ENCODE measurements around the gene FRMD5.
"Not testable (repeated sequence)": the region's sequence is repeated elsewhere in the genome, so short reads cannot be mapped to it uniquely, and the experiment has no call there.

FRMD5 gene

DNA sequence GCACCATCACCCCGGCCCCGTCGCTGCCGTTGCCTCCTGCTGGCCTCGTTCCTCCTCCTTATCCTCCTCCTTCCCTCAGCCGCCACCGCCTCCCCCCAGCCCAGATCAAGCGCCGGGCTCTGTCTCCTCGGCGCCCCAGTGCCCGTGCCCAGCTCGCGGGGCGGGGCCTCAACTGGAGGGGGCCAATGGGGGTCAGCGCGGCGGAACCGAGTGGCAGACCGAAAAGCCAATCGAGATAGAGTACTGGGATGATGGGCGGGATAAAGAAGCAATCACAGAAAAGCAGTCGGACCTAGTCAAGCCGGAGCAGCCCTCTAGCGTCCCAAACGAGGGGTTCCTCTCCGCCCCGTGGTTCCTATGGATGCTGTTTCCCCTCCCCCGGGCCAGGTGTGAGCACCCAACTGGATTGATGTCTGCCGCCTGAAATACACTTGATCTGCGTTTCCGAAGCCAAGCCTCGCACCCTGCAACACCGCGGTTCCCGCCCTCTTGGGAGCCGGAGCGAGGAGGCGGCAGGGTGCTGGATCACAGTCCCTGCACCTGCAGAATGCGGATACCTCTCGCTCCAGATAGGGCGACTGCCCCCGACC lies at the start of gene FRMD5:
Gene FRMD5, minus strand, starts transcription at position 121 of the 590 bp plus-strand sequence.
- FAIRE-seq: no peak

DNA sequence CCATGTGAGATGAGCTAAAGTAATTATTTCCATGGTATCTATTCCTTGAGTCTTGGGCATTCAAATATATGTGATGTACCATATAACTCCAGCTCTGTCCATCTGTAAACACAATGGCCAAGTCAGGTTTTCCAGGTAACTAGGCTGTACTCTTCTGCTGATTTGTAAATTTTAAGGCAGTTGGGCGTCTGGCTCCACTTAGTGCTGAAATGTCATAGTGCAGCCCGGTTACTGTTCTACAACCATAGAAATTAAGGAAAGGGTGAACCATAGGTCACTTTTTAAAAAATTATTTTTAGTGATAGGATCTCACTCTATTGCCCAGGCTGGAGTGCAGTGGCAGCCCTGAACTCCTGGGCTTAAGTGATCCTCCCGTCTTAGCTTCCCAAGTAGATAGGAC lies 48.8 kb upstream of the FRMD5 start:
- FAIRE-seq: no peak

DNA sequence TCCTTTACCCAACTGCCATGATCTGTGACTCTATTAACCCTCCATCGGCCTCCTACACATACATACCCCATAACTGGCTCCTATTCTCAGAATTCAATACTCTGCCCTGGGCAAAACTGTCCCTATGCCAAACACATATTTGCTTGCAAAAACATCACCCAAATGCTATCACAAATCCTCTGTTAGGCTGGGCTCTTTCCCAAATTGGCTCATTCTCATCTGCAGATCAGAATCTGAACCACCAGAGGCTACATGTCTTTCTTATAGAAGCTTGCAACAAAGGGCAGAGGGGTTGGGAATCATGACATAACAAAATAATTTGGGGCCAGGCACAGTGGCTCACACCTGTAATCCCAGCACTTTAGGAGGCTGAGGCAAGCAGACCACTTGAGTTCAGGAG lies 48.1 kb upstream of the FRMD5 start:
- FAIRE-seq: no peak

DNA sequence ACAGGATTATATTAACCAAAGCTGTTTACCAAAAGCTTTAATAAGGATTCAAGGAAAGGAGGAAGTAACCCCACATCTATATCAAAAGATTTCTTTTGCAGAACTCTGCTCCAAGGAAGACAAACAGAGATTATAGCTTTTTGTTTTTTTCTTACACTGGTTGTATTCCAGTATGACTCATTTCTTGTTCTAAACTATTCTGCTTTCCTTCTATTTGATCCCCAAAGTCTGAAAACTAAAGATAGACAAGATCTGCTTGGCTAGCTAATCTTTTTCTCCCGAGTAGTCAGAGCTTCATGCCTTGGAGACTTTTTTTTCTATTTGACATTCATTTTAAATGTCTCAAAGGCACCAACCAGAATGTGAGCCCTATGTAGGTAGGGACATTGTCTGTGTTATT lies 36.8 kb upstream of the FRMD5 start:
- FAIRE-seq: no peak

DNA sequence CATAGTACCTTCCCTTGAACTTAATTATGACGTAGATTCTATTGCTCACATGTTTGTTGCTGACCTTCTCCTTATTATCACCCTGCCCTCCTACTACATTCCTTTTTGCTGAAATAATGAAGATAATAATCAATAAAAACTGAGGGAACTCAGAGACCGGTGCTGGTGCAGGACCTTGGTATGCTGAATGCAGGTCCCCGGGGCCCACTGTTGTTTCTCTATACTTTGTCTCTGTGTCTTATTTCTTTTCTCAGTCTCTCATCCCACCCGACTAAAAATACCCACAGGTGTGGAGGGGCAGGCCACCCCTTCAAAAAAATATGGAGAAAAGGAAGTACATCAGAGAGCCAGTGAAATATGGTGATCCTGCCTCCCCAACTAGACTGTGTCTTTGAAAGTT lies 34.2 kb upstream of the FRMD5 start:
- not testable (repeated sequence) for FAIRE-seq

DNA sequence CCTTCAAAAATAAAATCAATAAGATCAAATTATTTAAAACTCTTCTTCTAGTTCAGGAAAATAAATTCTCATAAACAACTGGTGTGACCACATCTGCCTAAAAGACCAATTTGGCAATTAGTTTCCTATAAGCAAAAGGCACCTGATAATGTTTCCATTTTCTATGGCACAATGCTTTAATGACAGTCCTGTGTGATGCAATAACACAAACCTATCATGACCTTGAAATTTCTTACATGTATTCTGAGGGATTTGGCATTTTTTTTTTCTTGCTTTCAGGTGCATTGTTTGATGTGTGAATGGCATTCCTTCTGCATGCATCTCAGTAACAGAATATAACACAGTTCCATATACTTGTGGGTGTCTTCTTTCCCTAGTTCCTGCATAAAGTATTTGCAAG lies 32.5 kb upstream of the FRMD5 start:
- no peak for FAIRE-seq

DNA sequence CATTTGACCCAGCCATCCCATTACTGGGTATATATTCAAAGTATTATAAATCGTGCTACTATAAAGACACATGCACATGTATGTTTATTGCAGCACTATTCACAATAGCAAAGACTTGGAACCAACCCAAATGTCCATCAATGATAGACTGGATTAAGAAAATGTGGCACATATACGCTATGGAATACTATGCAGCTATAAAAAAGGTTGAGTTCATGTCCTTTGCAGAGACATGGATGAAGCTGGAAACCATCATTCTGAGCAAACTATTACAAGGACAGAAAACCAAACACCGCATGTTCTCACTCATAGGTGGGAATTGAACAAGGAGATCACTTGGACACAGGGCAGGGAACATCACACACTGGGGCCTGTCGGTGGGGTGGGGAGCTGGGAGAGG lies 31.9 kb upstream of the FRMD5 start:
- not testable (repeated sequence) for FAIRE-seq

DNA sequence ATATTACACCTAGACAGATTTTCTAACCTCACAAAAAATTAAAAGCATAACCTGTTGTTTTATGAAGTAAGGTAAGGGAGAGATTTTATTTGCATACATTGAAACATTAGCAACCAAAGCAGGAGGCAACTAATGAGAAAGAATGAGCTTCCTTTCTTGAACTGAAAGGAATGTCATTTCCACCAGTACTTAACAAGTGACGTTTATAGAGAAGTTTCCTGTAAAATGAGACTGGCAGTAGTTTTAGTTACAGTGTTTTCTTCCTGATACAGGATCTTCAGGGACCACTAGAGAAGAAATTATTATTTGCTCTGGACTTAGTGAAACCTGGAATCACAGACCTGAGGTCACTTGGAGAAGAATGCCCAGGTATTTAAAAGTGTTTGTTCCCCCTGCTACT lies 27.4 kb upstream of the FRMD5 start:
- no peak for FAIRE-seq

DNA sequence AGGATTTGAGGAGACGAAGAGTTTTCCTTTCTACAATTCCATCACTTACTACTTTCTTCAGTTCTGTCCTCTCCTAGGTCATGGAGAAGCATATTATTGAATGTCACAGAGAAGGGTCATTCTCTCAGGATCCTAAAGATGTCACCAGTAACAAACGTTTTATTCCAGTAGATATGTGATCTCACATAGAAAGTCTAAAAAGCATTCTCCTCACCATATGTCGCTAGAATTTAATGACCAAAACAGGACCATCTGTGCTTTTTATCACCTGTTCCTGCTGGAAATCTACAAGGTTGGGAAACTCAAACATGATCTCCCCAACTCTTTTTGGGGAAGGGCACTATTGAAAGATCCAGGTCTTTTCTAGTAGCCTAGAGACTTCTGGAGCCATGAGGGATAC lies 24.0 kb upstream of the FRMD5 start:
- no peak for FAIRE-seq

DNA sequence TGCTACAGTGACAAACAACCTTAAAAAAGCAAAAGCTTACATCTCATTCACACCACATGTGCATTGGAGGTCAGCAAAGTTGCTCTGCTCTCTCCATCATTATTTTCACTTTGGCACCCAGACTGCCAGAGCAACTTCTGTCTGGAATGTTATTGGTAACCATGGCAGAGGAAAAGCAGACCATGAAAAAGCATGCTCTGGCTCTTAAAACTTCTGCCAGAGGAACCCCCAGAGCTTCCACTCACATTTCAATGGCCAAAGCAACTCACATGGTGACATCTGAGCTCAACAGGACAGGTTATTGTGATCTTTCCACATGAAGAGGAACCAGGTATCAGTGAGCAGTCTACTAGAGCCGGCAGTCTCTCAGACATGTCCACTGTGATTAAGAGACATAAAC lies 21.9 kb upstream of the FRMD5 start:
- no peak for FAIRE-seq

DNA sequence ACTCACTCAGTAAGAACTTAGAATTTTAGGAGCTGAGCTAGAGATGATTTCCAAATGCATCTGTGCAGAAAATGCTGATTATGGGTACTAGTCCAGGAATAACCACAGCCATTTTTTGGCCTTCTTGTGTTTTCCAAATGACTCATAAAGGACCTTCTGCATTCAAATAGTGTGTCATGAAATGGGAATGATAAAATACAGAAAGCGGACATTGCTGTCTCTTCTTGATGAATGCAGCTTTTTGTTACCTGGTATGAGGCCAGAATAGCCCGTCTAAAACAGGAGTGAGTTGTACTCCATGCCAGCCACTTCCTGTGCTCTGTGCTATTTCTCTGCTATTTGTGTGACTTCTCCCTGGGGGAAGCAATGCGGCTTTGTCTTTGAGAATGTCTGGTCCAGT lies 20.5 kb upstream of the FRMD5 start:
- FAIRE-seq: no peak

DNA sequence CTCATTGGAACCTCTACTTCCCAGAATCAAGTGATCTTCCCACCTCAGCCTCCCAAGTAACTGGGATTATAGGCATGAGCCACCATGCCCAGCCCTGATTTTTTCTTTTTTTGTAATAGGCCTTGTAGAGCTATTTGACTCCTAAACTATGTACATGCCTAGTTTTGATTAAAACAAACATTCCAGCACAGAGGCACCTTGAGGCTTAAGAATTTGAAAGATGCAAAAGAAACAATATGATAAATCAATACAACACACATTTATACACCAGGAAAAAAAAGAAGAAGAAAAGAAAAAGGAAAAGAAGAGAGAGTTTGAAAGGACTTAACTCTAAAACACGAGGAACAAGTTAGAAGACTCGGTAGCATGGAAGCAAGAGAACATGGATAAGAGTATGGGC lies 13.9 kb upstream of the FRMD5 start:
- no peak for FAIRE-seq

DNA sequence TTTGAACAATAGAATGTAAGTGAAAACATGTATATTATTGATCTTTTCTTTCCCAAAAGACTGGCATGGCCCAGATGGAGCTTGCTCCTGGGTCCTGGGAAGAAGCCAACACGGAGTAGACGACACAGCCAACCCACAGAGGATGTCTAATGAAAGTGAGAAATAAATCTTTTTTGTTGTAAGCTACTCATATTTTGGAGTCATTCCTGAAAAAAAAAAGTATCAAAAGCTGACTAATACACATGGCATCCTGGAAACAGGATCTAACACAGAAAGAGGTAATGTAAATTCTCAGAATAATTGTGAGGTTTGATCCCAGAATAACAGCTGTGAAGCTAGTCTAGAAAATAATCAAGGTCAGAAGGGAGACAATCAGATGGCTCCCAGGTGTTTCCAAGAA lies 12.6 kb upstream of the FRMD5 start:
- FAIRE-seq: no peak

DNA sequence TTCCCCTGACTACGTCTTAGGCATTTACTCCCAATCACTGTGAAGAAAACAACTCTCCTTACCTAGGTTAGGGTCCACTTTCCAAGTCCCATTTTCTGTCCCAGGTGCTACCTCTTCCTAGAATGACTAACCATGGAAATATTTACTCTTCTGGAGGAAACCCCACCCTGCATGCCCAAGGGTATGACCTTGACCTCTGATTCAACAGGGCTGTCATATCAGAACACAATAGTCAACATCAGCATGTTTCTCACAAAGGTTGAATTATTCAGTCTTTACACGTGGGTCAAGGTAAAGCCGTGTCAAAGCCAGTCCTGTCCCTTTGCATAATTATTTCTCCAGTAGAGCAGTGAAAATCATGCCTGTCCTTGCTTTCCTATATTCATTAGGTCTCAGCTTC lies 4.3 kb upstream of the FRMD5 start:
- FAIRE-seq: no peak

DNA sequence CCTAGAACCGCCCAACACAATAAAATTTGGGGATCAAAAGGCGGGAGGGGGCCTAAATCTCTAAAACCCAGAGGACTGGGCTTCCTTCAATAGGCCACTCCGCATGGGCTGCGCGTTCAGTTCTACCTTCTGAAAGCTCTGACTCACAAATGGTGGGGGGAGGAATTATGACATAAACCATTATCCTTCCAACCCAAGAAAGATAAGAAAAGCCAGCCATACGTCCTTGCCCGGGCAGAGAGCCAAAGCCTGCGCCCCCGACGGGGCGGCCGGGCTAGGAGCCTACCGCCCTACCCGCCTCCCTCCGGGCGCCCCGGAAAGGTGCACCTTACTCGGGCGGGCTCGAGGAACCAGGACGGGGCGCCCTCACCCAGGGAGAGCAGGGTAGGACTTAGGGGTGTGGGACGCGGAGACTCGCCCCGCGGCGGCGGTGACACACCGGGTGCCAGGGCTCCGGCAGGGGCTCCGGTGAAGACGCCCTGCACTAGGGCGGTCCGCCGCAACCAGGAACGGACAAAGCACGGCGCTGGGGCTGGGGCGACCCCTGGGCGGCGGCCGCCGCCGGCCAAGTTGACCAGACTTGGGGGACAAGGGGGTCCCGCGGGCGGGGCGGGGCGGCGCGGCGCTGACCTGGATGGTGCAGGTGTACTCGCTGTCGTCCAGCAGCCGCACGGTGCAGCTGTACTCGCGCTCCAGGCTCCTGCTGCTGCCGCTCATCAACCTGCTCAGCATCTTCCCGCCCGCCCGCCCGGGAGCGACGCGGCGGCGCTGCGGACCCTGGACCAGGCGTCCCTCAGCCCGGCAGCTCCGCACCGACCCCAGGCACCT lies 534 bp downstream of the FRMD5 start:
- FAIRE-seq: no peak

DNA sequence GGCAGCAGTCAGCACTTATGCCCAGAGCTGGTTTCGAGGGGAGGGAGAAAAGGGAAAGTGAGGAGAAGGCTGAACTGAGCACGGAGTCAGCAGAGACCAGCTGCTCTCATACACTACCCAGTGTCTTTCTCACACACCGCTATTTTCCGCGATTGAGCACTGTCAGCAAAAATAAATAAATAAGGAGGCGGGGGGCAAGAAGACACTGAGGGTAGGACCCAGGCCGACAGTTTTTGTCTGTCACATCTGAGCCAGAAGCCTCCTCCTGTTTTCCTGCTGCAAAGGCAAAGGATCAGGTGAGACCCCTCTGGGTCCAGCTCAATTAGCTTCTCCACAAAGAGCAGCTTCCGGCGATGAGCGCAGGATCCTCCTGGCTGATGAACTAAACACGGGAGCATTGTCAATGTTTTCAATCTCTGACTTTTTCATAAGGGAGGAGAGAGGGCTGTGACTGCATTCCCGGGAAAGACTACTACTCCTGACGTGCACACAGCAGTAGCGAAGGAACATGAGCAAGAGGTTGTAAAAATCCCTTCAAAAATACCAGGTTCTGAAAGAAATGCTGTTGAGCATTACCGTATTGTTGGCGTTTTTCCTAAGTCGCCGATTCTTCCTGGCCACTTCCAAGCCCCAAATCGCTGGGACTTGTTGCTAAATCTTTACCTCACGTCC lies 1.3 kb downstream of the FRMD5 start:
- no peak for FAIRE-seq

DNA sequence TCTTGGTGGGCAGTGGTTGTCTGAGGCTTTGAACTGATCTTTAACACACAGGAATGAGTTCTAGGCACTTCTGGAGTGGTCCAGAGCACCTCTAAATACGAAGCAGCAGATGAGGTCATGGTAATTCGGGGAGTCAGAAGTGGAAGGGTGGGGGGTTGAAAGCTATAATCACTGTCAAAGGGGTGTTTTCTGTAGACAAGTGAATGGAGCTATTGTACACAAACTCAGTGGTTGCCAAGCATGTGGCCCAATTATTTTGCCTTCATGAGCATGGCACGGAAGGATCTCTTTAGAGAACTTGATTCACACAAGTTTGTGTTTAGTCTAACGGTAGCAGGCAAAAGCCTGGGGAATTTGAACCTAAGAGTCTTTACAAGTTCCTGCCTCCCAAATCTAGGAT lies 6.3 kb downstream of the FRMD5 start:
- FAIRE-seq: no peak

DNA sequence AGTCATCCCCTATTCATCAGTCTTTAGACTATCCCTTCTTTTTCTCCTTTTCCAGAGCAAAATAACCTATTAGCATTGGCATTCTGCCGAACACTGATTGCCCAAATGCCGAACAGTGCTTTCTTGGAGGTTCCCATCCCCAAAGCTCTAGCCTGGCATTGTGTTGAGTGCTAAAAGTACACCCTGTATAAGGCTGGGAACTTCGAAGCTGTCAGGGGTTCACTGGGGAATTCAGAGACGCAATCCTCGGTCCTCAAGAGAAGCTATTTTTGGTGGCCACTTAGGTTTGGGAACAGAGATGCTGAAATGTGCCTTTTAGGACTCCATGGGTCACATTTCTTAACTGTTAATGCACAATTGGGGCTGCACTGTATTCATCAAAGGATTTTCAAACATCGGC lies 8.4 kb downstream of the FRMD5 start:
- no peak for FAIRE-seq

DNA sequence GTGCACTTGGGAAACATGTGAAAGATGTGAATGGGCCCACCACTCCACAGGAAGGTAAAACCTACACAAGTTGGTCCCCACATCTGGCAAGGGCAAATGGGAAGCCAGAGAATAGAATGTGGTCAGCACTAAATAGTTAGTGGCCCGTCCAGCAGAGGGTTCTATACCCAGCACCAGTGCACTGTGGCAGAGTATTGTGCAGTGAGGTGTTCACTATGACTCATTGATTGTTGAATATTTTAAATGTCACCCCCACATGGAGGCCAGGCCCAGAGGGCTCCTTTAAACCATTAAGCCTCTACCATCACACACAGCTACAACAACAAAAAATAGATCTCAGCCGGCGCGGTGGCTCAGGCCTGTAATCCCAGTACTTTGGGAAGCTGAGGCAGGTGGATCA lies 11.7 kb downstream of the FRMD5 start:
- no peak for FAIRE-seq

DNA sequence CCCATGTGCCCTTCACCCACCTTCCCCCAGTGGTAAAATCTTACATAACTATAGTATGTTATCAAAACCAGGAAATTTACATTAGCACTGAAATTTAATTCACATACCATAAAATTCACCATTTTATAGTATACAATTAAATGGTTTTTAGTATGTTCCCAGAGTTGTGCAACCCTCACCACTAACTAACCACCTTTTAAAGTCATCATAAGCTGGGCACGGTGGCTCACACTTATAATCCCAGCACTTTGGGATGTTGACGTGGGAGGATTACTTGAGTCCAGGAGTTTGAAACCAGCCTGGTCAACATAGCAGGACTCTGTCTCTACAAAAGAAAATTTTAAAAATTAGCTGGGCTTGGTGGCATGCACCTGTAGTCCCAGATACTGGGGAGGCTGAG lies 13.7 kb downstream of the FRMD5 start:
- no peak for FAIRE-seq

DNA sequence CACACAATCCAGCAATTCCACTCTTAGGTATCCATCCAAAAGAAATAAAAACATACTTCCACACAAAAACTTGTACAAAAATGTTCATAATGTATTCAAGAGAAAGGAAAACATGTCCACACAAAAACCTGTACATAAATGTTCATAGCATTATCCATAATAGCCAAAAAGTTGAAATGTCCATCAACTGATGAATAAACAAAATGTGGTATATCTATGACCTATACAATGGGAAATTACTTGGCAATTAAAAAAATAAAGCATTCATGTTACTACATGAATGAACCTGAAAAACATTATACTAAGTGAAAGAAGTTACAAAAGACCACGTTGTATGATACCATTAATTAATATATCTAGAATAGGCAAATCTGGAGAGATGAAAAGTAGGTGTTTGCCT lies 17.9 kb downstream of the FRMD5 start:
- FAIRE-seq: no peak

DNA sequence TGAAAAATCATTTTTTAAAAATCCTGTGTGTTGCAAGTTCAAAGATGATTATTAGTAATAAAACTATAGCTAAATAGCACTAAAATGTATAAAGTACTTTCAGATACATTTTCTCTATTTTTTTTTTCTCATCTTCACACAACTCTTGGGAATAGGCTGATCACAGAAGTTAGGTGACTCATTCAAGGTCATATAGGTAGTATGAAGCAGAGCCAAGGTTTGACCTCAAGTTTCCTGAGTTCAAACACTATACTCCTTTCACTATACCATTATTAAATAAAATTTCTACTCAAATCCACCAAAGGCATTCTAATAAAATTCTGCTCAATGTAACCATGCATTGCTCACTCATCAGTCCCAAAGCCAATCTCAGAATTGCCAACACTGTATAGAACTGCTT lies 21.3 kb downstream of the FRMD5 start:
- no peak for FAIRE-seq

DNA sequence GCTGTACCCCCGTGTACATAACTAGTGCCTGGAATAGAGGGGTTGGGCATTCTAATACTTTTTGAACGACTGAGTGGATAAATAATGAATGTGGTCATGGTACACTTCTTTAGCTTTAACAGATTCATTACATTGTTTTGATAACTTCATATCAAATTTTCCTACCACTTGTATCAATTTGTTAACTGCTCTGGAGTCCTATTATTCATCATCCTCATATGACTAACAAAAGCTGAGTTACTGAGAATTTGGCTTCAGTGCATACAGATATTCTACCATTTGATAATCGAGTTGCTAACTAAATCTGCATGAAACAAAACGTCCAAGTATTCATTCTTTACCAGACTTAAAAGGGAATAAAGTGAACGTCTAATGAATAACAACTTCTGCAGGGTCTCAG lies 31.7 kb downstream of the FRMD5 start:
- no peak for FAIRE-seq

DNA sequence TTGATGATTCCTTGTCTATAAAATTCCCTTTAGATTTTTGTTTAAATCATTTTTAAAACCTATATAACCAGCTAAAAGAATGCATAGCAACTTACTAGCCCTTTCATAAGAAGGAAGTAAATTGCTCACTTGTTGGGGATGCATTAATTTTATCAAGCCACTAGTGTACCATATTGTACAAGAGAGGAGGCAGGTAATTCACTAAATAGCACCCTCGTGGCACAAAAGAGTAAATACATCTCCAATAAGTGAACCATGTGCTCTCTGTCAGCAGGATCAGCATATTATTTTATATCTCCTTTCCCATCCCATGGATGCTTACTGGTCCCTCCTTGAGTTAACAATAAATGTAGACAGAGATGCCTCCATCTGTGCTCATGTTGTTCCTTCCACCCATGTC lies 34.3 kb downstream of the FRMD5 start:
- FAIRE-seq: no peak
